Mesodermal cell (in vitro differentiated cells): ENCODE data around the gene NUDT19.
"Not testable (repeated sequence)": the region's sequence is repeated elsewhere in the genome, so short reads cannot be mapped to it uniquely, and the experiment has no call there.

ENCODE experiments used
- H3K27ac ChIP-seq: 2 replicates; pipeline ENCODE4 v1.7.0; 2013; ENCODE audit warnings: mild to moderate bottlenecking, low read depth, low read length, moderate library complexity; ENCODE audit not compliant: severe bottlenecking
- H3K36me3 ChIP-seq: 2 replicates; pipeline ENCODE4 v1.7.1; 2013; ENCODE audit warnings: mild to moderate bottlenecking, low read length, moderate library complexity; ENCODE audit not compliant: control insufficient read depth, insufficient read depth
- H3K4me1 ChIP-seq: one replicate; pipeline ENCODE4 v1.7.1; 2013; ENCODE audit warnings: mild to moderate bottlenecking, low read length; ENCODE audit not compliant: insufficient read depth, control insufficient read depth, poor library complexity, severe bottlenecking
- H3K4me3 ChIP-seq: 2 replicates; pipeline ENCODE4 v1.7.0; 2013; ENCODE audit warnings: low read length, control low read depth, mild to moderate bottlenecking; ENCODE audit not compliant: insufficient read depth, poor library complexity, severe bottlenecking; ENCODE audit errors: extremely low read depth
- H3K9me3 ChIP-seq: 2 replicates; pipeline ENCODE4 v1.7.1; 2013; ENCODE audit warnings: mild to moderate bottlenecking, low read length, moderate library complexity; ENCODE audit not compliant: control insufficient read depth
- WGBS, 2 experiments: methylation state at CpG; one replicate each; pipeline ENCODE4 v1.1.5; 2013; ENCODE audit warnings: missing lambda C conversion rate in 2 of 2; ENCODE audit not compliant: insufficient coverage in 2 of 2; 5-methylcytosine and 5-hydroxymethylcytosine counted together

NUDT19 gene

GRCh38 chr19:32743447-32743846, 51.8 kb downstream of the NUDT19 start:
- Histone ChIP-seq H3K36me3 (no peaks in the 10 kb centered on the region), H3K4me1 (peaks cover 9% of the 10 kb centered on the region), H3K9me3 (no peaks in the 10 kb centered on the region), H3K4me3 (no peak overlapping the region), H3K27ac (no peak overlapping the region)
- WGBS, 2 experiments = 92 to 97% methylated on average over 3 of the region's 4 CpGs

DNA sequence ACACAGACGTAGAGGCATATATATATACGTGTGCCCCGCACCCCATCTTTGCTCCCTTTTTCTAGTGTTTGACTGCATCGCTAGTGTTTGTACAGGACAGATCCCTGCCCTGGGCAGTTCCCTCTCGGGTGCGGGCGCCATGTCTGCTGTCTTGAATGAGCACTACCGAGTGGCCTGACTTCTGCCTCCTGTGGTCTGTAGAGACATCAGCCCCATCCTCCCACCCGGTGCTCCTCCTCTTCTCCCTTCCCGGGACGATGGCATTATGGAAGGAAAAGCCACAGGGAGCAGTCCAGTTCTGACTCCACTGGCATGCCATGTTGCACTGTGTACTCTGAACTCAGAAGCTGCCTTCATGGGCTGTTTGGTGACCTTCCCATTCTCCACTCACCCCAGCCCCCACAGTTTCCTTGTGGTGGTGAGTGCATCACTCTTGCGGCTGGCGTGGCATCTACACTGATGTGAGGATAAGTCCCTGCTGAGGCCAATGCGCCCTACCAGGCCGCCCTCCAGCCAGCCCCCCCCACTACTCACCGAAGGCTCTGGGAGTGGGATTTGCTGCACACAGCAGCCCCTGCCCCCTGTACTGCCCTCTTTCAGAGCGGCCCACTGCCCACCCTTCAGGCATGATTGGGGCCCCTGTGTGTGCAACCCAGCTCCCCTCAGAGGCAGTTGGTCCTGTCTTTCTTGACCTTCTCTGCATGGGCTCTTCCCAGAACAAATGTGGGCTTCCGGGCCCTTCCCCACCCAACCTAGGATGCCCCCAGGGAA, 53.1 kb downstream of the NUDT19 start:
- no peak overlapping the region for H3K27ac ChIP-seq
- 90% methylated on average over 13 to 16 of the region's 18 CpGs for WGBS, 2 experiments
- no peaks in the 10 kb centered on the region for H3K9me3 ChIP-seq

DNA sequence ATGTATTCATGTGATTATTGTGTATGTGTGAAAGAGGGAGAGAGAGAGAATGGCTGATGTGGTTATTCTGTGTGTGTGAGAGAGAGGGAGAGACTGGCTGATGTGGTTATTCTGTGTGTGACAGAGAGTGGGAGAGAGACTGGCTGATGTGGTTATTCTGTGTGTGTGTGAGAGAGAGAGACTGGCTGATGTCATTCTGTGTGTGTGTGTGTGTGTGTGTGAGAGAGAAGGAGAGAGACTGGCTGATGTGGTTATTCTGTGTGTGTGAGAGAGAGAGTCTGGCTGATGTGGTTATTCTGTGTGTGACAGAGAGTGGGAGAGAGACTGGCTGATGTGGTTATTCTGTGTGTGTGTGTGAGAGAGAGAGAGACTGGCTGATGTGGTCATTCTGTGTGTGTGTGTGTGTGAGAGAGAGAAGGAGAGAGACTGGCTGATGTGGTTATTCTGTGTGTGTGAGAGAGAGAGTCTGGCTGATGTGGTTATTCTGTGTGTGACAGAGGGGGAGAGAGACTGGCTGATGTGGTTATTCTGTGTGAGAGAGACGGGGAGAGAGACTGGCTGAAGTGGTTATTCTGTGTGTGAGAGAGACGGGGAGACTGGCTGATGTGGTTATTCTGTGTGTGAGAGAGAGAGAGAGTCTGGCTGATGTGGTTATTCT, 54.1 kb downstream of the NUDT19 start:
- WGBS, 2 experiments = 93 to 95% methylated on average over 2 of the region's 2 CpGs
- H3K27ac ChIP-seq, H3K9me3 ChIP-seq: not testable (repeated sequence)

More for the DNA sequence above, 53.1 kb downstream of the NUDT19 start:
- no peak overlapping the region for H3K4me3 ChIP-seq
- H3K36me3 ChIP-seq = no peaks in the 10 kb centered on the region
- H3K4me1 ChIP-seq = peaks cover 9% of the 10 kb centered on the region

GRCh38 chr19:32746631-32747196, 55.1 kb downstream of the NUDT19 start:
- not testable (repeated sequence) for H3K4me3 ChIP-seq, H3K27ac ChIP-seq

More for the DNA sequence above, 54.1 kb downstream of the NUDT19 start:
- not testable (repeated sequence) for H3K4me1 ChIP-seq, H3K36me3 ChIP-seq, H3K4me3 ChIP-seq

DNA sequence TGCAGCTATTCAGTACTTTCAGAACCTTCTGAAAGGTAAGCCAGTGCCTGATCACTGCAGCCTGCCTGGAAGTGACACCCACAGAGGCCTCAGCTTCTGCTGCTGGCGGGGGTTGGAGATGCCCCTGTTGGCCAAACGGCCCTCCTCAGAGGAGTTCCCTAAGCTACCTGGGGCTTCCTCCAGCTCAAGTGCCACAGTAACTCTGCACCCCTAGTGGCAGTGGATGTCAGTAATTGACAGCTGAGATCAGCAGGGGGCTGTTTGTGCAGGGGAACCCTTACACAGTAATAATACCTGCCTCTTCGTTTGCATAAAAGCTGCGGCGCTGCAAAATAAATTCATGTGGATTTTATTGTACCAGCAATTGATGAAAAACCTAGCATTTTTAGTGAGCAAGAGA, 56.9 kb downstream of the NUDT19 start:
- H3K9me3 ChIP-seq = no peaks in the 10 kb centered on the region

More at GRCh38 chr19:32746631-32747196, 55.1 kb downstream of the NUDT19 start:
- 55 to 67% methylated on average over 2 of the region's 2 CpGs for WGBS, 2 experiments
- H3K36me3 ChIP-seq, H3K4me1 ChIP-seq, H3K9me3 ChIP-seq: not testable (repeated sequence)

DNA sequence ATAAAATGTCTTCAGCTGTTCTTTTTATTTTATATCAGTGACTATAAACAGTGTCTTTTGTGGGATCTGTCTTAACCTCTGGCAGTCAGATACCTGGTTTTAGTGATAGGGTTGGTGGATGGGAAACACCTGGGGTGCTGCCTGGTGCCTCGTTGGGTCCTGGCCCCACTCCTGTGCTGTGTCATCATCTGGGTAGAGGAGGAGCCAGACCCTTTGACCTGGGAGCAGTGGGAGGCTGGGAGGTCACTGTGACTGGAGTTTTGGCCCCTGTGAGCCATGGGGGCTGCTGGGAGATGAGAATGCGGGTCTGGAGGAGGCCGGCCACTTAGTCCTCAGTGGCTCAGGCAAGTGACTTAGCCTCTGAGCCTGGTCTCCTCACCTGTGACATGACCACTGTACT, 57.3 kb downstream of the NUDT19 start:
- Histone ChIP-seq H3K36me3 (no peaks in the 10 kb centered on the region), H3K4me1 (peaks cover 7% of the 10 kb centered on the region), H3K27ac (no peak overlapping the region), H3K9me3 (no peaks in the 10 kb centered on the region), H3K4me3 (no peak overlapping the region)
- WGBS, 2 experiments = 76 to 83% methylated on average over 2 to 3 of the region's 3 CpGs

More for the DNA sequence above, 56.9 kb downstream of the NUDT19 start:
- Histone ChIP-seq H3K27ac (no peak overlapping the region), H3K4me1 (peaks cover 7% of the 10 kb centered on the region), H3K36me3 (no peaks in the 10 kb centered on the region), H3K4me3 (no peak overlapping the region)
- WGBS, 2 experiments = 40 to 70% methylated on average over 1 to 2 of the region's 5 CpGs

GRCh38 chr19:32749361-32749760, 57.7 kb downstream of the NUDT19 start:
- peaks cover 7% of the 10 kb centered on the region for H3K4me1 ChIP-seq

GRCh38 chr19:32750441-32751055, 58.9 kb downstream of the NUDT19 start:
- WGBS, 2 experiments = 81 to 84% methylated on average over 3 of the region's 4 CpGs
- Histone ChIP-seq H3K27ac (no peak overlapping the region), H3K9me3 (no peaks in the 10 kb centered on the region), H3K36me3 (no peaks in the 10 kb centered on the region), H3K4me1 (peaks cover 7% of the 10 kb centered on the region), H3K4me3 (no peak overlapping the region)

More at GRCh38 chr19:32749361-32749760, 57.7 kb downstream of the NUDT19 start:
- WGBS, 2 experiments = 92 to 100% methylated on average over 4 of the region's 6 CpGs
- Histone ChIP-seq H3K9me3 (no peaks in the 10 kb centered on the region), H3K4me3 (no peak overlapping the region), H3K27ac (no peak overlapping the region), H3K36me3 (no peaks in the 10 kb centered on the region)

DNA sequence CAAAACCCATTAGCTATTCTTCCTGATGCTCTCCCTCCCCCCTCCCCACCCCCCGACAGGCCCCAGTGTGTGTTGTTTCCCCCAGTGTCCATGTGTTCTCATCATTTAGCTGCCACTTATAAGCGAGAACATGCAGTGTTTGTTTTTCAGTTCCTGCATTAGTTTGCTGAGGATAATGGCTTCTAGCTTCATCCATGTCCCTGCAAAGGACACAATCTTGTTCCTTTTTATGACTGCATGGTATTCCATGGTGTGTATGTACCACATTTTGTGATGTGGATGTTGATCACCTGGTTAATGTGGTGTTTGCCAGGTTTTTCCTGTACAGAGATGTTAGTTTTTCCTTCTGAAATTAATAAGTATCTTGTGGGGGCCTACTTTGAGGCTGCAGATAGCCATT, 59.4 kb downstream of the NUDT19 start:
- no peak overlapping the region for H3K4me3 ChIP-seq
- no CpG with 5 or more reads among the region's 2 CpGs for WGBS, 2 experiments
- no peaks in the 10 kb centered on the region for H3K9me3 ChIP-seq
- H3K36me3 ChIP-seq = no peaks in the 10 kb centered on the region
- H3K4me1 ChIP-seq = peaks cover 7% of the 10 kb centered on the region
- H3K27ac ChIP-seq = no peak overlapping the region

GRCh38 chr19:32757189-32757588, 65.6 kb downstream of the NUDT19 start:
- H3K4me1 ChIP-seq = no peaks in the 10 kb centered on the region
- H3K4me3 ChIP-seq = no peak overlapping the region
- H3K27ac ChIP-seq = no peak overlapping the region
- H3K36me3 ChIP-seq = no peaks in the 10 kb centered on the region
- 100% methylated on average over 1 of the region's 3 CpGs; no CpG with 5 or more reads in 1 of the 2 experiments for WGBS, 2 experiments
- H3K9me3 ChIP-seq = peaks cover 10% of the 10 kb centered on the region
